NCI-H2227 treated with DMSO at 0.1 percent for 48 hours (cell line): ENCODE results near the gene B2M.
"Not testable (repeated sequence)": the region's sequence is repeated elsewhere in the genome, so short reads cannot be mapped to it uniquely, and the experiment has no call there.

Source experiments
- DNase-seq: peaks from one replicate; lab custom pipeline; 2025; lab: John Stamatoyannopoulos, UW

Gene B2M

DNA sequence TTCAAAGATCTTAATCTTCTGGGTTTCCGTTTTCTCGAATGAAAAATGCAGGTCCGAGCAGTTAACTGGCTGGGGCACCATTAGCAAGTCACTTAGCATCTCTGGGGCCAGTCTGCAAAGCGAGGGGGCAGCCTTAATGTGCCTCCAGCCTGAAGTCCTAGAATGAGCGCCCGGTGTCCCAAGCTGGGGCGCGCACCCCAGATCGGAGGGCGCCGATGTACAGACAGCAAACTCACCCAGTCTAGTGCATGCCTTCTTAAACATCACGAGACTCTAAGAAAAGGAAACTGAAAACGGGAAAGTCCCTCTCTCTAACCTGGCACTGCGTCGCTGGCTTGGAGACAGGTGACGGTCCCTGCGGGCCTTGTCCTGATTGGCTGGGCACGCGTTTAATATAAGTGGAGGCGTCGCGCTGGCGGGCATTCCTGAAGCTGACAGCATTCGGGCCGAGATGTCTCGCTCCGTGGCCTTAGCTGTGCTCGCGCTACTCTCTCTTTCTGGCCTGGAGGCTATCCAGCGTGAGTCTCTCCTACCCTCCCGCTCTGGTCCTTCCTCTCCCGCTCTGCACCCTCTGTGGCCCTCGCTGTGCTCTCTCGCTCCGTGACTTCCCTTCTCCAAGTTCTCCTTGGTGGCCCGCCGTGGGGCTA, at the start of gene B2M, which contains the start of gene PATL2:
Gene B2M (plus strand): TSS at position 422 of the 647 bp plus-strand sequence. CDS start 30 bp downstream, at position 452.
Gene PATL2 (minus strand): TSS at position 228 of the 647 bp plus-strand sequence. CDS start 34,833 bp downstream, outside the sequence.
- DNase-seq: peak; percentile 89

- no peak for DNase-seq
Observed at GRCh38 chr15:44661576-44661975, 49.7 kb upstream of the B2M start.

GRCh38 chr15:44662478-44663409, 48.6 kb upstream of the B2M start:
- DNase-seq: peak; percentile 23

- peak; percentile 96 for DNase-seq
Observed at GRCh38 chr15:44663410-44664308, 47.7 kb upstream of the B2M start, which contains the start of gene SPG11. TSS of gene SPG11 (minus strand) at chr15:44663662. CDS start at chr15:44663647, 15 bp downstream.

DNA sequence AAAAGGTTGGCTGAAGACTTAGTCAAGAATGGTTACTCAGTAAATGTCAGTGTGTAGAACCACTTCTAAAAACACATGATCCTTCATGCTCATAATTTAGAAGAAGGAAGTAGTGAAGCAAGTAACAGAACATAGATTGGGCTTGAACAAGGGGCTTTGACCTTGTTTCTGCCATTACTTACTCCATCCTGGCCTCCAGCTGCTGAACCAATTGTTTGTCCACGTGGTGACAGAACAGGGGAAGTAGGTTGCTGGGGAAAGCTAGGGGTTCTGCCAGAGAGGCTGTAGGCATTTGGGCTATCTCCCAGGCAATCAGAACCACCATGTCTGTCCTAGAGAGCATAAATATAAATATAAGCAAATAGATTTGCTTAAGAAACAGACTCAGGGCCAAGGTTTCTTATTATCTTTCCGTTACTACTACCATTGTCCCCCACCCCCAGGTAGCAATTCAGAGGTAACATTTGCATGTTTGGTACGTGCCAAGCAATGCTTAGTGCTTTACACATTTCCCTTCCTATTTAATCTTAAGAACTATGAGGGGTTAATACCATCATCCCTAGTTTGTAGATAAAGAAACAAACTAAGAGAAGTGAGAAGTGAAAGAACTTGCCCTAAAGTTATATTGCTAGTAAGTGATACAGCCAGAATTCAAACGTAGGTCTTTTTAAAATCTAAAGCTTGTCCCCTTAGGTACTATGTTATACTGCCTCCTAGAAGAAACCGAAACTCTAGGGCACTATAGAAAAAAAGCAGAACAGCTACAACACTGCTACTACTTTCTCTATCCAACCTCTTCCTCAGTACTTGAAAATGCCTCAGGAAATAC, 44.9 kb upstream of the B2M start:
- DNase-seq: no peak

- no peak for DNase-seq
Observed at GRCh38 chr15:44667039-44667360, 44.3 kb upstream of the B2M start.

DNA sequence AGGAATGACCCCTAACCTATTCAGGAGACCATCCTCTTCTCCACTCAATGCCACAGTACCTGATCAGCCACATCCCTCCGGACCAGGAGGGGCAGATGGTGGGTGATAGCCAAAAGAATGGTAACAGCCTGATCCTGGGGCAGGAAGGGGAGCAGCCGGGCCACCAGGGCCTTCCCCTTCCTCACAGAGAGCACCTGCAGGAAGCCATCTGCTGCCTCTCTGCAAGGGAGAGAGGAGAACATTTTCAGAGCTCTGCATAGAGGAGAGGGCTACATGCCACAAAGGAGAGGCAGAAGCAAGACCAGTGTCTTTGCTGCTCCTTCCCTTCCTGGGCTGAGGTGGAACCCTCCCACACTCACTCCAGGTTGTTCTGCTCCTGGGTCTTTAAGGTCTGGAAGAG, 42.4 kb upstream of the B2M start:
- DNase-seq: no peak

DNA sequence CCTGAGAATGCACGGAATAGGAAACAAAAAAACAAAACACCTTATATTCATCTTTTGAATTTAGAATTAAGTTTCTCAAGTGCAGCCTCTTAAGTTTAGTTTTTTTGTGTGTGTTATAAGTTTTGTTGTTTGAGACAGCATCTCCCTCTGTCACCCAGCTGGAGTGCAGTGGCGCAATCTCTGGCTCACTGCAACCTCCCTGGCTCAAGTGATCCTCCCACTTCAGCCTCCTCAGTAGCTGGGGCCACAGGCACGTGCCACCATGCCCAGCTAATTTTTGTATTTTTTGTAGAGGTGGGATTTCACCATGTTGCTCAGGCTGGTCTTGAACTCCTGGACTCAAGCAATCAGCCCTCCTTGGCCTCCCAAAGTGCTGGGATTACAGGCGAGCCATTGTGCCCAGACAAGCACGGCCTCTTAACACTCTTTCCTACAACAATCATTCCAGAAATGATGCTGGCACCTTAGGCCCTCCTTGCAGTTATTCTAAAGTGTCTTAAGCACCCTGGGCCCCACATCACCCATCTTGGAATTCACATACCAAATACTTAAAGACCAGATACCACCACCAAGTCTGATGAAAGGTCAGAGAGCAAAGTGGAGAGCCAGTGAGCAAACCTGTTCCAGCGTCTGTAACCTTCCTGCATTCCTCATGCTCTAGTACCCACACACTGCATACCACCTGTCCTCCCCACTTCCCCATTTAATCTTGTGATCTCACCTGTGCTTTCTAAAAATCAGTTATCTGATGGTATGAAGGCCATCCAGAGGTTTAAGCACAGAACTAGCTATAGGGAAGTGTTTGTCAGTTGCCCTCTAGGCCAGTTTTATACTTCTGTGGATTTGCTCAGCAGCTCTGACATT, 41.0 kb upstream of the B2M start:
- no peak for DNase-seq

DNA sequence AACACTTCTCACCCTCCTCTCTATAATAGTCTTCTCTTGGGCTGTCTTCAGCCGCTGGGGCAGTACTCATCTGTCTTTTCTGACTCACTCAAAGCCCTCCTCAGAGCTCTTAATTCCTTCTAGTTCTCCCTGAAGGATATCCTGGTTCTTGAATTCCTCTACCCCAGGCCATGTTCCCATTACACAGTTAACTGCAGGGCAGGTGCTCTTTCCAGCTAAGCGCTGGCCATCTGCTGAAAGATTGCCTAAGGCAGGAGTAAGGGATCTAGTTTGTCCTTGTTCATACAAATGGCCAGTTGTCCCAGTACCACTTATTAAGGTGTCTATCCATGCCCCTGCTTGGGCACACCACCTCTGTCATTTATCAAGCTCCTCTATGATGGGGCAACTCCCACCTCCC, 37.7 kb upstream of the B2M start:
- no peak for DNase-seq

DNA sequence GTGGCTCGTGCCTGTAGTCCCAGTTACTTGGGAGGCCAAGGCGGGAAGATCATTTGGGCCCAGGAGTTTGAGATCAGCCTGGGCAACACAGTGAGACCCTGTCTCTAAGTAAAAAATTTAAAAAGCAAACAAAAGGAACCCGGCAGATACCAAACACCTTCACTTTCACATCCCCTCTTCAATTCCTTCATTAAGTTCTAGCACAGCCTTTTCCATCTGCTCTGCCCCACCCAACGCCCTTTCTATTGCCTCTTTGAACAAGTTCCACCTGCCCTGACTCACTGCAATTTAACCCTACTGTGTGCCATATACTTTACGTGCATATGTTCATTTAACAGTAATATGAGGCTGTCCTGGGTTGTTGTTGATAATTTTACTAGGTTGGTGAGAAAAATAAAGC, 35.4 kb upstream of the B2M start:
- DNase-seq: no peak

DNA sequence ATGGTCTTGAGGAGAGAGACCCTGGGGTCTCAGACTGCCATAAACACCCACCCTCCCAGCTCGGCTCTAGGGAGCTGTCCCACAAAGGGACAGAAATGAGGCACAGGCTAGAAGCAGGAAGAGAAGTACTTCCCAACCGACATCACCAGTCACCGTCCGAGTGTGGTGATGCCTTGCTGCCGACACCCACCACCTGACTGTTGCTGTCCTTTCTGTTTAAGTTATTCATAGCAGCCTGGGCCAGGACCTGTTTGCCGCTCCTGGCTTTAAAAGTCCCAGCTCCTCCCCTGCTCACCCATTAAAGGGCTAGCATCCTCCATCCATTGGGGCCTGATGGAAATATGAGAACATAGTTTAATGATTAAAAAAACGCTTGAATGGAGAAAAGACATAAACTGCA, 34.6 kb upstream of the B2M start:
- no peak for DNase-seq

DNA sequence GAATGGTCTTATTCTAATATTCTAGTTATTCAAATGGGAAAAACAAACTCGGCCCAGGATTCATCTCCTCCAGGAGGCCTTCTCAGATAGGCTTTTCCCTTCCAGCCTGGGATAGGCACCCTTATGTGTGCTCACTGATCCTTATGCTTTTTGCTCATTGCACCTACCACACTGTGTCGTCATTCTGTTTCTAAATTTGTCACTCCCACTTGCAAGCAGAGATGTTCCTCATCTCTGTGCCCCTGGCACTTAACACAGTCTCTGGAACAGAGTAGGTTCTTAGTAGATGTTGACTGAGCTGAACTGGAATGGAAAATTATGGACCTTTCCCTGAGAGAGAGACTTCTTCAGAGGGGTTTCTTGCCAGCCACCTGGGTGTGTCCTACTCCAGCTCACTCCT, 29.1 kb upstream of the B2M start:
- no peak for DNase-seq

DNA sequence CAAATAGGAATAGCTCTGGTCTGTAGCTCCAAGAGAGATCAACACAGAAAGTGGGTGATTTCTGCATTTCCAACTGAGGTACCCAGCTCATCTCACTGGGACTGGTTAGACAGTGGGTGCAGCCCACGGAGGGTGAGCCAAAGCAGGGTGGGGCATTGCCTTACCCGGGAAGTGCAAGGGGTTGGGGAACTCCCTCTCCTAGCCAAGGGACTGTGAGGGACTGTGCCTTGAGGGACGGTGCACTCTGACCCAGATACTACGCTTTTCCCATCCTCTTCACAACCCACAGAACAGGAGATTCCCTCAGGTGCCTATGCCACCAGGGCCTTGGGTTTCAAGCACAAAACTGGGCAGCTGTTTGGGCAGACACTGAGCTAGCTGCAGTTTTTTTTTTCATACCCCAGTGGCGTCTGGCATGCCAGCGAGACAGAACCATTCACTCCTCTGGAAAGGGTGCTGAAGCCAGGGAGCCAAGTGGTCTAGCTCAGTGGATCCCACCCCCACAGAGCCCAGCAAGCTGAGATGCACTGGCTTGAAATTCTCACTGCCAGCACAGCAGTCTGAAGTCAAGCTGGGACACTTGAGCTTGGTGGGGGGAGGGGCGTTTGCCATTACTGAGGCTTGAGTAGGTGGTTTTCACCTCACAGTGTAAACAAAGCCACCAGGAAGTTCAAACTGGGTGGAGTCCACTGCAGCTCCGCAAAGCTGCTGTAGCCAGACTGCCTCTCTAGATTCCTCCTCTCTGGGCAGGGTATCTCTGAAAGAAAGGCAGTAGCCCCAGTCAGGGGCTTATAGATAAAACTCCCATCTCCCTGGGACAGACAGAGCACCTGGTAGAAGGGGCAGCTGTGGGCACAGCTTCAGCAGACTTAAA, 28.3 kb upstream of the B2M start:
- DNase-seq: peak; percentile 25

GRCh38 chr15:44689318-44689717, 22.0 kb upstream of the B2M start:
- DNase-seq: not testable (repeated sequence)

DNA sequence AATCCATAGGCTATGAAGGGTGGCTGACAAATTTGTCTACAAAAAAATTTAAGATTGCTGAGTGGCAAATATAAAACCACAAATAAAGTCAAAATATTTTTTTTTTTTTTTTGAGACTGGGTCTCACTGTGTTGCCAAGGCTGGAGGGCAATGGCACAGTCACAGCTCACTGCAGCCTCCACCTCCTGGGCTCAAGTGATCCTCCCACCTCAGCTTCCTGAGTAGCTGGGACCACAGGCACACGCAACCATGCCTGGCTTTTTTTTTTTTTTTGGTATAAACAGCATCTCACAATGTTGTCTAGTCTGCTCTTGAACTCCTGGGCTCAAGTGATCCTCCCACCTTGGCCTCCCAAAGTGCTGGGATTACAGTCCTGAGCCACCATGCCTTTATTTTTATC, 21.1 kb upstream of the B2M start:
- not testable (repeated sequence) for DNase-seq

GRCh38 chr15:44692659-44693058, 18.7 kb upstream of the B2M start:
- DNase-seq: no peak

DNA sequence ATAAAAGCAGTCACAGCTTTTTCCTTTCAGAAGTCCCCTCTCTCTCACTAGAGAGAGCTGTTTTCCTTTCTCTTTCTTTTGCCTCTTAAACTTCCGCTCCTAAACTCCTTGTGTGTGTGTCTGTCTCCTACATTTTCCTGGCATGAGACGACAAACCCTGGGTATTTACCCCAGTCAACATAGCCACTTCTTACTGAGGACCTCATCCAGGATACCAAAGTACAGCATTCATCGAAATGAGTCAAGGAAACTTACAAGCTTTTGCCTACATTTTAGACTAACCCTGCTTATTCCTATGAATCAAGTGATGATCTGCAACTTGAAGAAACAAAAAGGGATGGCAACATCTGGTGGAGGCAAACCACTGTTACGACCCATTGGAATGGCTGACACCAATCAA, 16.9 kb upstream of the B2M start:
- DNase-seq: no peak

DNA sequence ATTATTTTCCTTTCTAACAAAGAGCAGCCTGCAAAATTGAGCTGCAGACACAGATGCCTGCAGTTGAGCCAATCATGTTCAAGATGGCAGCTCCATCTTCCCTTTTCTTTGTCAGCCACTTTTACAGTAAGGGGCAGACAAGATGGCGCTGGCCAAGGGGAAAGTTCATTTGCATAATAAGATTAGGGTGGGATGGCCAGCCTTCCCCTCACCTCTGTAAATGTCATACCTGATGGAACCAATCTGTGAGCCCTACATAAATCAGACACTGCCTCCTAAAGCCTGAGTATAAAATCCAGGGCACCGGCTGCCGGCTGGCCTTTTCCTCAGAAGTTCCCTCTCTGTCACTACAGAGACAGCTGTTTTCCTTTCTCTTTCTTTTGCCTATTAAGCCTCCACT, 16.0 kb upstream of the B2M start:
- DNase-seq: no peak

DNA sequence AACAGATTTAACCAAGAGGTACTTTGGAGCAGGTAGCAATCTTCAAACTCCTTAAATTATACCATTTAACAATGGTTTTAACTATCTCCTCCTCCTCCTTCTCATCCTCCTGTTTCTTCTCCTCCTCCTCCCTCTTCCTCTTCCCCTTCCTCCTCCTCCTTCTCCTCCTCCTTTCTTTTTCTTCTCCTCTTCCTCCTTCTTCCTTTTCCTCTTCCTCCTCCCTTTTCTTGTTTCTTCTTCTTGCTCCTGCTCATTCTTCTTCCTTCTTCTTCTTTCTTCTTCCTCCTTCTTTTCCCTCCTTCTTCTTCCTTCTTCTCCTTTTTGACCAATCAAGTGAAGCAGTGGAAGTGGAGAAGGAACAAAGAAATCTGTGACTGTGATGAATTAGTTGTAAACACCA, 14.3 kb upstream of the B2M start:
- DNase-seq: no peak
